Neuronal stem cell (in vitro differentiated cells): ENCODE measurements around the gene SPOCK3.
A peak's percentile ranks its signal among the peaks of the same experiment; 100 is the strongest.

Source experiments
- DNase-seq: peaks from one replicate; pipeline ENCODE4 v3.0.0-alpha.2; 2013; ENCODE audit warnings: low spot score
- H2AFZ ChIP-seq: one replicate; pipeline ENCODE4 v1.6.1; 2013; ENCODE audit warnings: mild to moderate bottlenecking, low read length, inconsistent platforms
- H2AK5ac ChIP-seq: 2 replicates; pipeline ENCODE4 v1.6.1; 2013; ENCODE audit warnings: low read depth, mild to moderate bottlenecking, inconsistent platforms, low read length, moderate library complexity, mixed read lengths
- H2BK120ac ChIP-seq: 2 replicates; pipeline ENCODE4 v1.6.1; 2013; ENCODE audit warnings: low read depth, mild to moderate bottlenecking, inconsistent platforms, low read length, moderate library complexity, mixed read lengths
- H2BK12ac ChIP-seq: one replicate; pipeline ENCODE4 v1.6.1; 2013; ENCODE audit warnings: low read length, inconsistent platforms
- H2BK15ac ChIP-seq: 2 replicates; pipeline ENCODE4 v1.6.1; 2013; ENCODE audit warnings: mild to moderate bottlenecking, low read length, inconsistent platforms, mixed read lengths
- H2BK5ac ChIP-seq: one replicate; pipeline ENCODE4 v1.6.1; 2013; ENCODE audit warnings: inconsistent platforms, mild to moderate bottlenecking, low read length, moderate library complexity
- H3K14ac ChIP-seq: one replicate; pipeline ENCODE4 v1.6.1; 2013; ENCODE audit warnings: low read length, inconsistent platforms
- H3K18ac ChIP-seq: 2 replicates; pipeline ENCODE4 v1.6.1; 2013; ENCODE audit warnings: low read length, inconsistent platforms
- H3K23ac ChIP-seq: 2 replicates; pipeline ENCODE4 v1.6.1; 2013; ENCODE audit warnings: low read depth, mild to moderate bottlenecking, mixed read lengths, low read length, inconsistent platforms; ENCODE audit not compliant: poor library complexity
- H3K27ac ChIP-seq: replicated peaks from 3 replicates; pipeline ENCODE4 v1.5.1; 2013; ENCODE audit warnings: low read length, inconsistent platforms
- H3K27me3 ChIP-seq, 3 experiments: 2 replicates each; pipeline ENCODE4 v1.6.1; 2013; ENCODE audit warnings: low read length in 3 of 3, mild to moderate bottlenecking in 2 of 3, inconsistent platforms in 1 of 3, low read depth in 1 of 3, mixed read lengths in 1 of 3, moderate library complexity in 1 of 3; ENCODE audit not compliant: control insufficient read depth in 3 of 3, insufficient read depth in 3 of 3
- H3K36me3 ChIP-seq, 2 donors: replicated peaks in 1 of 2; 2 replicates each; pipeline ENCODE4 v1.6.1; 2013; ENCODE audit warnings: low read length in 2 of 2; ENCODE audit not compliant: control insufficient read depth in 2 of 2, insufficient read depth in 2 of 2
- H3K4ac ChIP-seq: 2 replicates; pipeline ENCODE4 v1.6.1; 2013; ENCODE audit warnings: inconsistent platforms, mild to moderate bottlenecking, low read length, moderate library complexity
- H3K4me1 ChIP-seq, 2 donors: 1 replicate in 1 of 2; 2 replicates in 1 of 2; pipeline ENCODE4 v1.6.1; 2013; ENCODE audit warnings: low read length in 2 of 2, low read depth in 1 of 2; ENCODE audit not compliant: control insufficient read depth in 2 of 2, insufficient read depth in 1 of 2
- H3K4me2 ChIP-seq: one replicate; pipeline ENCODE4 v1.6.1; 2013; ENCODE audit warnings: mild to moderate bottlenecking, low read length, inconsistent platforms; ENCODE audit not compliant: insufficient read depth, poor library complexity, severe bottlenecking
- H3K4me3 ChIP-seq, 2 donors: 2 replicates each; pipeline ENCODE4 v1.5.1; 2013; ENCODE audit warnings: low read length in 2 of 2, mild to moderate bottlenecking in 2 of 2, inconsistent platforms in 1 of 2, moderate library complexity in 1 of 2
- H3K79me1 ChIP-seq: one replicate; pipeline ENCODE4 v1.6.1; 2013; ENCODE audit warnings: low read depth, mild to moderate bottlenecking, inconsistent platforms, low read length, moderate library complexity
- H3K9ac ChIP-seq: one replicate; pipeline ENCODE4 v1.6.1; 2013; ENCODE audit warnings: mild to moderate bottlenecking, low read depth, low read length, inconsistent platforms; ENCODE audit not compliant: poor library complexity
- H3K9me3 ChIP-seq, 2 donors: replicated peaks in 1 of 2; 2 replicates each; pipeline versions ENCODE3 to v1.6.1; 2013; ENCODE audit warnings: low read length in 2 of 2, mild to moderate bottlenecking in 2 of 2, inconsistent platforms in 1 of 2, low read depth in 1 of 2, mixed read lengths in 1 of 2, moderate library complexity in 1 of 2; ENCODE audit not compliant: control insufficient read depth in 2 of 2, insufficient read depth in 1 of 2
- H4K8ac ChIP-seq: one replicate; pipeline ENCODE4 v1.6.1; 2013; ENCODE audit warnings: low read depth, mild to moderate bottlenecking, inconsistent platforms, low read length, moderate library complexity
- H4K91ac ChIP-seq: one replicate; pipeline ENCODE4 v1.6.1; 2013; ENCODE audit warnings: low read length, low read depth, mild to moderate bottlenecking, inconsistent platforms; ENCODE audit not compliant: poor library complexity
- WGBS, 2 donors: extraction: QIAGEN DNeasy Blood & Tissue Kit; methylation state at CpG; one replicate each; pipeline ENCODE4 v1.1.7; 2013; ENCODE audit warnings: missing lambda C conversion rate in 2 of 2, mixed read lengths in 1 of 2; ENCODE audit not compliant: insufficient read length in 2 of 2, insufficient replicate concordance in 1 of 2; ENCODE audit errors: extremely low coverage in 2 of 2; 5-methylcytosine and 5-hydroxymethylcytosine counted together

The SPOCK3 gene

DNA sequence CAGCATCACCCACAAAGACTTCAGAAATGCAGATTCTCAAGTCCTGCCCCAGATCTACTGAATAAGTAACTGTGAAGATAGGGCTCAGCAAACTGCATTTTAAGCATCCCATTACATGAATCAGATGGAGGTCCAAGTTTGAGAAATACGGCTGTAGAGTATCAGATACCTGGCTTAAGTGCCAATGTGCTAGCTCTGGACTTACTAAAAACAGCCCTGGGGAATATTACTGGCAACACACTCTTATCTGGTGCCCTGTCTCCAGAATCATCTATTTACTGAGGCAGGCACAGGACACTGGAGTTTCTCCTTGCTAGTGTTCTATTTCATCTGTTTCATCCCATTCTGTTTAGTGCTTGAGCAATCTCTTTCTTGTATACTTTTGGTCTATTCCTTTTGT lies 105.1 kb downstream of the SPOCK3 start:
- no peak overlapping the region for H3K18ac ChIP-seq
- H2BK15ac ChIP-seq, result no peak overlapping the region
- no peak overlapping the region for H2BK120ac ChIP-seq
- no peak overlapping the region for H3K4me2 ChIP-seq
- no peaks in the 10 kb centered on the region for H3K79me1 ChIP-seq
- H3K36me3 ChIP-seq, result no peaks in the 10 kb centered on the region
- no peak overlapping the region for H2BK5ac ChIP-seq
- no peak overlapping the region for H3K23ac ChIP-seq
- H4K8ac ChIP-seq, result no peak overlapping the region
- H3K14ac ChIP-seq, result no peak overlapping the region
- H3K4me1 ChIP-seq, result no peaks in the 10 kb centered on the region
- no peak overlapping the region for H3K4ac ChIP-seq
- no peak overlapping the region for H3K27ac ChIP-seq
- H3K27me3 ChIP-seq, result no peaks in the 10 kb centered on the region
- WGBS, 2 donors, result no CpG with 5 or more reads among the region's 1 CpG
- no peak overlapping the region for H2BK12ac ChIP-seq
- H4K91ac ChIP-seq, result no peak overlapping the region
- DNase-seq, result no peak
- H3K9me3 ChIP-seq, result no peaks in the 10 kb centered on the region
- no peak overlapping the region for H3K4me3 ChIP-seq
- H2AK5ac ChIP-seq, result no peak overlapping the region
- no peak overlapping the region for H3K9ac ChIP-seq
- no peak overlapping the region for H2AFZ ChIP-seq

DNA sequence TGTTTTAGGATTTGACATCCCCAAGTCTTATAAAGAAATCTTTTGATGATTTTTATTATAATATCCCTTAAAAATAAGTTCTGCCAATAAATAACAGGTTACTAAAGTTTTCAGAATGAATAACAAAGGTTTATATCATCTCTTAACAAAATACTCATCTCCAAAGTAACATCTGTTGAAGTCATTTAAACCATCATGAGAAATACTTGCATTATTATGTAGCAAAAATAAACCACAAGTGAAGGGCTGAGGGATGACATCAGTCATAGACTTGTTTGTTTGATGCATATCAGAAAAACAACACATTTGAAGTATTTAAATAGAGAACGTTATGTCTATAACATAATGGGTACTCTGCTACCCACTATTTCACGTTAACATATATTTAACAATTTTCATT lies 114.9 kb downstream of the SPOCK3 start:
- no peak overlapping the region for H3K4ac ChIP-seq
- no peak overlapping the region for H3K4me2 ChIP-seq
- H2AFZ ChIP-seq, result no peak overlapping the region
- no peak overlapping the region for H3K27ac ChIP-seq
- H3K14ac ChIP-seq, result no peak overlapping the region
- no peaks in the 10 kb centered on the region for H3K4me1 ChIP-seq
- H2BK5ac ChIP-seq, result no peak overlapping the region
- no peak overlapping the region for H2BK15ac ChIP-seq
- H2BK12ac ChIP-seq, result no peak overlapping the region
- H3K23ac ChIP-seq, result no peak overlapping the region
- no peak overlapping the region for H2AK5ac ChIP-seq
- H3K27me3 ChIP-seq, result no peaks in the 10 kb centered on the region
- no peaks in the 10 kb centered on the region for H3K9me3 ChIP-seq
- no peak overlapping the region for H4K8ac ChIP-seq
- no peak overlapping the region for H4K91ac ChIP-seq
- H3K79me1 ChIP-seq, result no peaks in the 10 kb centered on the region
- no peak for DNase-seq
- no peak overlapping the region for H3K18ac ChIP-seq
- H3K9ac ChIP-seq, result no peak overlapping the region
- H3K36me3 ChIP-seq, result no peaks in the 10 kb centered on the region
- no peak overlapping the region for H3K4me3 ChIP-seq
- no peak overlapping the region for H2BK120ac ChIP-seq
- no CpG with 5 or more reads among the region's 2 CpGs for WGBS, 2 donors

- Histone ChIP-seq H3K4ac (no peak overlapping the region), H3K36me3 (no peaks in the 10 kb centered on the region), H4K91ac (no peak overlapping the region), H2BK5ac (no peak overlapping the region), H3K4me3 (no peak overlapping the region), H2BK12ac (peak overlapping the region; percentile 6), H3K9me3 (no peaks in the 10 kb centered on the region), H3K18ac (no peak overlapping the region), H2BK120ac (no peak overlapping the region), H4K8ac (no peak overlapping the region), H3K9ac (no peak overlapping the region), H2AK5ac (no peak overlapping the region), H3K79me1 (no peaks in the 10 kb centered on the region), H2AFZ (peak overlapping the region; percentile 22), H3K14ac (peak overlapping the region; percentile 38), H3K4me2 (no peak overlapping the region), H3K27ac (no peak overlapping the region), H3K23ac (no peak overlapping the region), H3K27me3 (no peaks in the 10 kb centered on the region), H3K4me1 (no peaks in the 10 kb centered on the region), H2BK15ac (no peak overlapping the region)
- WGBS, 2 donors, result no CpG with 5 or more reads among the region's 4 CpGs
- no peak for DNase-seq
Measured at GRCh38 chr4:167117273-167117672, 117.0 kb downstream of the SPOCK3 start.

DNA sequence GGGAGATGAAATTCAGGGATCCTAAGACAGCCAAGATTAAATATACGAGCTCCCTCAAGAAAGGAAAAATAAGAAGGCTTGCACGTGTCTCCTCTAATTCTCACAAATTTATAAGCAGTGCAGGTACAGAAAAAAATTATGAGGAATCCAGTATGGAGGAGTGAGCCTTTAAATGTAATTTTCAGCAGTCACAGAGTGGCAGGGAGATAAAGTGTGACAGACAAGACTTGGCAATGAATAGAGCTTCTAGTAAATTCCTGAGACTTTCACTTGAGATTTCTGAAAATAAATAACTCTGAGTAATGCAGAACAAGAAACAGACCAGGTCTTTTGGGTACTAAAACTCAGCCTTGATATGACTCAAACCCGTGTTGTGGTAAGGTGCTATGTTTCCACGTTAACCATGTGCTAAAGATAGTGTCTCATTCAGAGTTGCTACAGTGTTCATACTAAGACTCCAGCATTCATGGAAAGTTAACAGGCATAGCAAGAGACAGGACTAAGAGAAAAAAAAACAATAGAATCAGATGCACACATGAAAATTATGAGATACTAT lies 119.8 kb downstream of the SPOCK3 start:
- Histone ChIP-seq H2AK5ac (no peak overlapping the region), H2BK5ac (no peak overlapping the region), H4K8ac (no peak overlapping the region), H2AFZ (no peak overlapping the region), H2BK15ac (no peak overlapping the region), H3K4me2 (no peak overlapping the region), H2BK12ac (no peak overlapping the region), H3K27me3 (no peaks in the 10 kb centered on the region), H3K18ac (no peak overlapping the region), H3K23ac (no peak overlapping the region), H3K4me1 (no peaks in the 10 kb centered on the region), H4K91ac (no peak overlapping the region), H3K27ac (no peak overlapping the region), H3K4ac (no peak overlapping the region), H3K9ac (no peak overlapping the region), H3K4me3 (no peak overlapping the region), H3K9me3 (no peaks in the 10 kb centered on the region), H3K14ac (no peak overlapping the region), H3K79me1 (no peaks in the 10 kb centered on the region), H2BK120ac (no peak overlapping the region), H3K36me3 (no peaks in the 10 kb centered on the region)
- DNase-seq, result no peak
- WGBS, 2 donors, result no CpG with 5 or more reads among the region's 4 CpGs
